Measurements from ENCODE around the gene CASK.

CASK gene

DNA sequence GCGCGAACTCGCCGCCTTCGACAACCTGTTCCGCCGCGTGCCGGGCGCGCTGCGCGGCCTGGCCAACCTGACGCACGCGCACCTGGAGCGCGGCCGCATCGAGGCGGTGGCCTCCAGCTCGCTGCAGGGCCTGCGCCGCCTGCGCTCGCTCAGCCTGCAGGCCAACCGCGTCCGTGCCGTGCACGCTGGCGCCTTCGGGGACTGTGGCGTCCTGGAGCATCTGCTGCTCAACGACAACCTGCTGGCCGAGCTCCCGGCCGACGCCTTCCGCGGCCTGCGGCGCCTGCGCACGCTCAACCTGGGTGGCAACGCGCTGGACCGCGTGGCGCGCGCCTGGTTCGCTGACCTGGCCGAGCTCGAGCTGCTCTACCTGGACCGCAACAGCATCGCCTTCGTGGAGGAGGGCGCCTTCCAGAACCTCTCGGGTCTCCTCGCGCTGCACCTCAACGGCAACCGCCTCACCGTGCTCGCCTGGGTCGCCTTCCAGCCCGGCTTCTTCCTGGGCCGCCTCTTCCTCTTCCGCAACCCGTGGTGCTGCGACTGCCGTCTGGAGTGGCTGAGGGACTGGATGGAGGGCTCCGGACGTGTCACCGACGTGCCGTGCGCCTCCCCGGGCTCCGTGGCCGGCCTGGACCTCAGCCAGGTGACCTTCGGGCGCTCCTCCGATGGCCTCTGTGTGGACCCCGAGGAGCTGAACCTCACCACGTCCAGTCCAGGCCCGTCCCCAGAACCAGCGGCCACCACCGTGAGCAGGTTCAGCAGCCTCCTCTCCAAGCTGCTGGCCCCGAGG is 449.2 kb downstream of the CASK start:
- DNase-seq (ENCODE audit: low read depth in 2 of 2) = no peak

DNA sequence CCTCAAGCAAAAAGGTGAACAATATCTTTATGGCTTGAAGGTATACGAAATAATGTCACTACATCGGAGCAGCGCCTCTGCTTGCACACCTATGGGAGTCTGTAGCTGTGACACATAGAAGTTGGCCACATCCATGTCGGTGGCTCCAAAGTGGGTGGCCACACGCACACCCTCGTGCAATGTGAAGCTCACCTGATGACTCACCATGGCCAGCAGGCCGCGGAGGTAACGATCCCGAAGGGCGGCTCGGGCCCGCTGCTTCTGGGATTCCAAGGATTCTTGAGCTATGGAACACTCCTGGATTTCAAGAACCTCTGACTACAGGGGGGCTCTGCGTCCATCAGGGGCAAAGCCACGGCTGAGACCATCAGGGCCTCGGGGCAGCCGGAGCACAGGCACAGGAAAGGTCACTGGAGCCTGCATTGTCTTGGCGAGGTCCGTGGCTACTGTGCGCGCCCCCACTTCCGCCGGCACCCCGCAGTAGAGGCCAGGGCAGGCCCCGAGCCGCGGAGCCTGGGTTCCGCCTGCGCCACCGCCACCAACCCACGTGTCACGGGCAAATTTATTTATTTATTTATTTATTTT is 451.0 kb downstream of the CASK start:
- no peak for DNase-seq (ENCODE audit: low read depth in 2 of 2)

DNA sequence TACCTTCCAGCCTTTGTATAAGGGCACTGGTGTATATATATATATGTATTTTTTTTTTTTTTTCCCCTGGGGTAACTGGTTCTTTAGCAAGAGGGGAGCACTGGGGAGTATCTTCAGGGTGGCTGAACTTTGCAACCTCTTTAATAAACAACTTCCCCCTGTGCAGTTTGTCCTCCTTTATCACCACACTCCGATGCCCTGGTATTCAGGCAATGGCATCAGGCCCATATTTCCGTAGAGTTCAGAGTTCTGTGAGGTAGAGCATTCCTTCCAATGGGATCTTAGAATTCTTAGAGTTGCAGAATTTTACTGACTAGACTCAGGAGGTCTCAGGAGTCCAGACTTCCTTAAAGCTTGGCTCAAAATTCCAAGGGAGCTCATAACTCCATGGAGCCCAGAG is 451.6 kb downstream of the CASK start:
- DNase-seq (ENCODE audit: low read depth in 2 of 2) = no peak

DNA sequence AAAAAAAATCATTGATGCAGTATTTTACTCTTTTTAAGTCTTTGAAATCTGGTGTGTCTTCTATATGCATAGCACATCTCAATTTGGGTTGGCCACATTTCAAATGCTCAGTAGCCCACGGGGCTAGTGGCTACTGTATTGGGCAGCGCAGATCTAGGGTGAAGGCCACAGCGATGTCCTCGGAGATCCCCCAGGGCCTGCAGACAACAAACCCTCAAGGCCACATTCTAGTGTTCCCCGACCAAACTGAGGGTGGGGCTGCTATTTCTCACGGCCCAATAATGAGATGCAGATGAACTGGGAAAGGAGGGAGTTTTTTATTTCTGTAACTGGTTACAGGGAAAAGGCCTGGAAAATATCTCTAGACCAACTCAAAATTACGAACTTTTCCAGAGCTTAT is 452.6 kb downstream of the CASK start:
- DNase-seq (ENCODE audit: low read depth in 2 of 2) = no peak

DNA sequence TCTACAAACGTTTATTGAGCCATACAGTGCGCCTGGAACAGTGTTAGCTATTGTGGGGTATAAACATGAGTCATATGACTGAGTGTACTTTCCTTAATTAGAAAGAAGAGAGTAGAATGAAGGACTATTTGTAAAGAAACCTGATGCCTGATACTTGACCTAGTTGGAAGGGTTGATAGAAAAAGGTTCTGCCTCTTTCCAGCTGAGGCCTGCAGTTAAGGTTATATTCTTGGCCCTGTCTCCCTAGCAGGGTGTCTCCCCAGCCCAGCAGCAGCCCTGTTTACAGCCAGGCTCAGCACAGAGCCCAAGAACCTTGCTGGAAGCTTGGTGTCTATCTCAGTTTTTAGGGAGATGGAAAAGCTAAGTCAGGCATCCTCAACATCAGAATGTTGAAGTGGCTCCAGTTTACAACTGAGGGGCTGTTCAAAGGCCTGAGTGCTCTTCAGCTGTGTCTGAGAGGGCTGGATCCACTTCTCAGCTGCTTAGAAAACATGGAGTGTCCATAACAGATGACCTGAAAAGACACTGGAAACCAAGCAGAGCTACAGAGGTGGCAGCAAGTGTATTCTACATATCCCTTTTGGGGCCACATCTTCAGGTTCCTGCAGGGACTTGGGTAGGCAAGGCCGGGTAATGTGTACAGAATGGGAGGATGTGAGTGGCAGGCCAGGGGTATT is 454.6 kb downstream of the CASK start:
- DNase-seq (ENCODE audit: low read depth in 2 of 2) = no peak
